HepG2 (cell line): ENCODE results near the gene NCBP2. TPM values are rescaled to one million over a fixed set of nuclear protein-coding genes. Genes with fewer than 3 reads are reported as not detected.

ENCODE experiments used
- AGO2 ChIP-seq: fragments of 200-400 bp; formaldehyde crosslinking; optimal IDR thresholded peaks from 2 replicates; pipeline ENCODE3; 2017; ENCODE audit warnings: mild to moderate bottlenecking, low read depth, low read length, moderate library complexity
- ATF6 ChIP-seq: sonication (generic); formaldehyde crosslinking; conservative IDR thresholded peaks from 2 replicates; pipeline ENCODE4 v1.4.0; 2020; ENCODE audit warnings: missing genetic modification reagents
- BRD4 ChIP-seq: sonication (generic); formaldehyde crosslinking; IDR thresholded peaks from 2 replicates; pipeline ENCODE4 v1.4.0; 2020; ENCODE audit warnings: missing genetic modification reagents
- E2F1 ChIP-seq: sonication (generic); formaldehyde crosslinking; IDR thresholded peaks from 2 replicates; pipeline ENCODE4 v1.5.0; 2020; ENCODE audit warnings: missing genetic modification reagents
- MTF1 ChIP-seq: sonication (generic); formaldehyde crosslinking; IDR thresholded peaks from 2 replicates; pipeline ENCODE4 v1.5.0; 2020; ENCODE audit warnings: missing genetic modification reagents
- NCOA2 ChIP-seq: sonication (generic); formaldehyde crosslinking; IDR thresholded peaks from 2 replicates; pipeline ENCODE4 v1.8.0; 2022; ENCODE audit warnings: inconsistent platforms
- SMAD9 ChIP-seq: sonication (generic); formaldehyde crosslinking; IDR thresholded peaks from 2 replicates; pipeline ENCODE4 v1.5.1; 2020; ENCODE audit warnings: mild to moderate bottlenecking, missing genetic modification reagents
- TBP ChIP-seq: sonication (generic); formaldehyde crosslinking; IDR thresholded peaks from 2 replicates; pipeline ENCODE4 v1.5.0; 2020; ENCODE audit warnings: missing genetic modification reagents
- ZNF205 ChIP-seq: IDR thresholded peaks from 2 replicates; pipeline ENCODE4 v1.6.1; 2018; ENCODE audit warnings: missing biosample characterization, missing genetic modification reagents
- ZNF256 ChIP-seq: sonication (generic); formaldehyde crosslinking; conservative IDR thresholded peaks from 2 replicates; pipeline ENCODE4 v1.4.0; 2020; ENCODE audit warnings: missing genetic modification reagents
- ZNF614 ChIP-seq: IDR thresholded peaks from 2 replicates; pipeline ENCODE4 v1.6.1; 2018; ENCODE audit warnings: missing biosample characterization, missing genetic modification reagents, inconsistent platforms, borderline replicate concordance
- ZNF674 ChIP-seq: sonication (generic); formaldehyde crosslinking; IDR thresholded peaks from 2 replicates; pipeline ENCODE4 v1.5.0; 2020; ENCODE audit warnings: low read depth, mild to moderate bottlenecking, missing genetic modification reagents
- polyA plus RNA-seq, 8 experiments: library from polyadenylated mRNA; depleted of rRNA in 3 of 8; stranded (reverse) in 7 of 8; unstranded in 1 of 8; fragments of >200 nt; fragmentation: Illumina TruSeq in 4 of 8; extraction: Trizol in 4 of 8; gene quantifications; 2 replicates each; pipeline versions ENCODE4 v1.2.1 to v1.2.3, GENCODE V29; 2011 to 2016; ENCODE audit warnings: low read depth in 4 of 8, missing spikeins in 1 of 8, mixed read lengths in 1 of 8; ENCODE audit not compliant: insufficient read depth in 1 of 8
- total RNA-seq, 5 experiments: library from RNA; depleted of rRNA; stranded (reverse); fragments of >200 nt; fragmentation: Illumina TruSeq; extraction: Trizol; gene quantifications; 2 replicates each; pipeline ENCODE4 v1.2.3, GENCODE V29; 2016; ENCODE audit warnings: low read depth in 1 of 5
- TF ChIP-seq, protein P1 (sequence below): sonication (generic); formaldehyde crosslinking; IDR thresholded peaks from 2 replicates; pipeline ENCODE4 v1.4.0; 2020; ENCODE audit warnings: missing genetic modification reagents
- TF ChIP-seq, protein P2 (sequence below): sonication (generic); formaldehyde crosslinking; IDR thresholded peaks from 2 replicates; pipeline ENCODE4 v1.4.0; 2020; ENCODE audit warnings: missing genetic modification reagents, borderline replicate concordance
- TF ChIP-seq, protein P3 (sequence below): sonication (generic); formaldehyde crosslinking; IDR thresholded peaks from 2 replicates; pipeline ENCODE4 v1.4.0; 2020; ENCODE audit warnings: missing genetic modification reagents, mild to moderate bottlenecking, borderline replicate concordance
- TF ChIP-seq, protein P4 (sequence below): sonication (generic); formaldehyde crosslinking; IDR thresholded peaks from 2 replicates; pipeline ENCODE4 v1.4.0; 2020; ENCODE audit warnings: missing genetic modification reagents
- TF ChIP-seq, protein P5 (sequence below): sonication (generic); formaldehyde crosslinking; IDR thresholded peaks from 2 replicates; pipeline ENCODE4 v1.9.0; 2021; ENCODE audit warnings: missing genetic modification reagents, borderline replicate concordance

Gene NCBP2
- total and polyA plus RNA-seq, 2 of the 13 experiments (the other 11 are each of a cell fraction or from before 2014, with no cell fraction given), result 58.7 to 95.5 TPM

- TF ChIP-seq NCOA2 (CRISPR knock-in tag) (no peak), SMAD9 (CRISPR knock-in tag) (no peak), E2F1 (CRISPR knock-in tag) (peak; percentile 42; the same call in 1 of the 2 replicates), ZNF614 (CRISPR knock-in tag) (no peak), ZNF256 (CRISPR knock-in tag) (no peak), AGO2 (no peak), ZNF205 (no peak), TBP (CRISPR knock-in tag) (no peak), BRD4 (CRISPR knock-in tag) (no peak), ZNF674 (CRISPR knock-in tag) (no peak), ATF6 (CRISPR knock-in tag) (no peak), MTF1 (CRISPR knock-in tag) (no peak)
- TF ChIP-seq, protein P1, sequence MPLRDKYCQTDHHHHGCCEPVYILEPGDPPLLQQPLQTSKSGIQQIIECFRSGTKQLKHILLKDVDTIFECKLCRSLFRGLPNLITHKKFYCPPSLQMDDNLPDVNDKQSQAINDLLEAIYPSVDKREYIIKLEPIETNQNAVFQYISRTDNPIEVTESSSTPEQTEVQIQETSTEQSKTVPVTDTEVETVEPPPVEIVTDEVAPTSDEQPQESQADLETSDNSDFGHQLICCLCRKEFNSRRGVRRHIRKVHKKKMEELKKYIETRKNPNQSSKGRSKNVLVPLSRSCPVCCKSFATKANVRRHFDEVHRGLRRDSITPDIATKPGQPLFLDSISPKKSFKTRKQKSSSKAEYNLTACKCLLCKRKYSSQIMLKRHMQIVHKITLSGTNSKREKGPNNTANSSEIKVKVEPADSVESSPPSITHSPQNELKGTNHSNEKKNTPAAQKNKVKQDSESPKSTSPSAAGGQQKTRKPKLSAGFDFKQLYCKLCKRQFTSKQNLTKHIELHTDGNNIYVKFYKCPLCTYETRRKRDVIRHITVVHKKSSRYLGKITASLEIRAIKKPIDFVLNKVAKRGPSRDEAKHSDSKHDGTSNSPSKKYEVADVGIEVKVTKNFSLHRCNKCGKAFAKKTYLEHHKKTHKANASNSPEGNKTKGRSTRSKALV (CRISPR knock-in tag), result no peak
- TF ChIP-seq, protein P2, sequence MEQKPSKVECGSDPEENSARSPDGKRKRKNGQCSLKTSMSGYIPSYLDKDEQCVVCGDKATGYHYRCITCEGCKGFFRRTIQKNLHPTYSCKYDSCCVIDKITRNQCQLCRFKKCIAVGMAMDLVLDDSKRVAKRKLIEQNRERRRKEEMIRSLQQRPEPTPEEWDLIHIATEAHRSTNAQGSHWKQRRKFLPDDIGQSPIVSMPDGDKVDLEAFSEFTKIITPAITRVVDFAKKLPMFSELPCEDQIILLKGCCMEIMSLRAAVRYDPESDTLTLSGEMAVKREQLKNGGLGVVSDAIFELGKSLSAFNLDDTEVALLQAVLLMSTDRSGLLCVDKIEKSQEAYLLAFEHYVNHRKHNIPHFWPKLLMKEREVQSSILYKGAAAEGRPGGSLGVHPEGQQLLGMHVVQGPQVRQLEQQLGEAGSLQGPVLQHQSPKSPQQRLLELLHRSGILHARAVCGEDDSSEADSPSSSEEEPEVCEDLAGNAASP (CRISPR knock-in tag), result no peak; the same call in 1 of the 2 replicates
- TF ChIP-seq, protein P3, sequence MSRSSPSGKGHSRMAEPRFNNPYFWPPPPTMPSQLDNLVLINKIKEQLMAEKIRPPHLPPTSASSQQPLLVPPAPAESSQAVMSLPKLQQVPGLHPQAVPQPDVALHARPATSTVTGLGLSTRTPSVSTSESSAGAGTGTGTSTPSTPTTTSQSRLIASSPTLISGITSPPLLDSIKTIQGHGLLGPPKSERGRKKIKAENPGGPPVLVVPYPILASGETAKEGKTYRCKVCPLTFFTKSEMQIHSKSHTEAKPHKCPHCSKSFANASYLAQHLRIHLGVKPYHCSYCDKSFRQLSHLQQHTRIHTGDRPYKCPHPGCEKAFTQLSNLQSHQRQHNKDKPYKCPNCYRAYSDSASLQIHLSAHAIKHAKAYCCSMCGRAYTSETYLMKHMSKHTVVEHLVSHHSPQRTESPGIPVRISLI (CRISPR knock-in tag), result no peak
- TF ChIP-seq, protein P4, sequence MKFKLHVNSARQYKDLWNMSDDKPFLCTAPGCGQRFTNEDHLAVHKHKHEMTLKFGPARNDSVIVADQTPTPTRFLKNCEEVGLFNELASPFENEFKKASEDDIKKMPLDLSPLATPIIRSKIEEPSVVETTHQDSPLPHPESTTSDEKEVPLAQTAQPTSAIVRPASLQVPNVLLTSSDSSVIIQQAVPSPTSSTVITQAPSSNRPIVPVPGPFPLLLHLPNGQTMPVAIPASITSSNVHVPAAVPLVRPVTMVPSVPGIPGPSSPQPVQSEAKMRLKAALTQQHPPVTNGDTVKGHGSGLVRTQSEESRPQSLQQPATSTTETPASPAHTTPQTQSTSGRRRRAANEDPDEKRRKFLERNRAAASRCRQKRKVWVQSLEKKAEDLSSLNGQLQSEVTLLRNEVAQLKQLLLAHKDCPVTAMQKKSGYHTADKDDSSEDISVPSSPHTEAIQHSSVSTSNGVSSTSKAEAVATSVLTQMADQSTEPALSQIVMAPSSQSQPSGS (CRISPR knock-in tag), result no peak
- TF ChIP-seq, protein P5, sequence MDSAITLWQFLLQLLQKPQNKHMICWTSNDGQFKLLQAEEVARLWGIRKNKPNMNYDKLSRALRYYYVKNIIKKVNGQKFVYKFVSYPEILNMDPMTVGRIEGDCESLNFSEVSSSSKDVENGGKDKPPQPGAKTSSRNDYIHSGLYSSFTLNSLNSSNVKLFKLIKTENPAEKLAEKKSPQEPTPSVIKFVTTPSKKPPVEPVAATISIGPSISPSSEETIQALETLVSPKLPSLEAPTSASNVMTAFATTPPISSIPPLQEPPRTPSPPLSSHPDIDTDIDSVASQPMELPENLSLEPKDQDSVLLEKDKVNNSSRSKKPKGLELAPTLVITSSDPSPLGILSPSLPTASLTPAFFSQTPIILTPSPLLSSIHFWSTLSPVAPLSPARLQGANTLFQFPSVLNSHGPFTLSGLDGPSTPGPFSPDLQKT, result no peak; the same call in 1 of the 2 replicates
Observed at GRCh38 chr3:196969660-196970546, 27.6 kb upstream of the NCBP2 start (continued).
